Mucosa of descending colon (tissue), 3 donors: Measurements from ENCODE around the gene THRSP. TPM values are rescaled to one million over a fixed set of nuclear protein-coding genes. Genes with fewer than 3 reads are reported as not detected.

ENCODE experiments used
- ATAC-seq: fragments of 200-7000 bp; cut with Tn5 transposase; one replicate; pipeline ENCODE4 v1.9.1; 2020; ENCODE audit warnings: mild to moderate bottlenecking, moderate library complexity
- DNase-seq, 3 donors: peaks; one replicate each; pipeline ENCODE4 v3.0.0-alpha.2; 2020
- H3K36me3 ChIP-seq: fragments of 200-600 bp; one replicate; pipeline ENCODE4 v1.8.0; 2021; ENCODE audit warnings: low read depth, mild to moderate bottlenecking
- H3K4me1 ChIP-seq: fragments of 200-600 bp; one replicate; pipeline ENCODE4 v1.8.0; 2021; ENCODE audit warnings: low read depth, mild to moderate bottlenecking
- H3K4me3 ChIP-seq: fragments of 200-600 bp; one replicate; pipeline ENCODE4 v1.8.0; 2021; ENCODE audit warnings: mild to moderate bottlenecking
- H3K9me3 ChIP-seq: fragments of 200-600 bp; one replicate; pipeline ENCODE4 v1.8.0; 2021; ENCODE audit warnings: mild to moderate bottlenecking
- CTCF ChIP-seq: fragments of 200-600 bp; IDR thresholded peaks from one replicate; pipeline ENCODE4 v1.8.0; 2022; ENCODE audit warnings: antibody characterized with exemption, mild to moderate bottlenecking
- intact Hi-C, 2 donors: fragments of 100-400 bp; cut with DNase I in 1 of 2; cut with micrococcal nuclease in 1 of 2; formaldehyde crosslinking; loops; one replicate each; pipeline versions ENCODE4 v1.11.0 to v1.11.1; 2022; cut with DNase I, micrococcal nuclease
- total RNA-seq, 3 donors: library from RNA; stranded (reverse); fragmentation: NEBNext Ultra II Directional in 2 of 3; extraction: Animal tissue kit (Norgen Biotek cat#: 25700) in 2 of 3; gene quantifications; one replicate each; pipeline versions ENCODE4 v1.2.1 to v1.2.4, GENCODE V29; 2021 to 2023
- donor health status: DM: no; HTN: no; CAD: no; lungs with moderate emphysema.
- donor health status: DM: no; HTN: no; CAD: no.
- donor health status: DM: no; HTN: yes; CAD: no.

The THRSP gene
- total RNA-seq, 3 donors from 2014 or later: 0.41 to 0.51 TPM; not detected in 1

GRCh38 chr11:78036313-78036712 lies 27.3 kb upstream of the THRSP start:
- no peaks in the 10 kb centered on the region for H3K9me3 ChIP-seq
- peaks cover 40% of the 10 kb centered on the region for H3K4me1 ChIP-seq
- no peaks in the 10 kb centered on the region for H3K36me3 ChIP-seq
- intact Hi-C loops: no loop called here
- DNase-seq (no peak), ATAC-seq (no peak)
- H3K4me3 ChIP-seq: no peak overlapping the region
- TF ChIP-seq CTCF: no peak

GRCh38 chr11:78037056-78037455 lies 26.6 kb upstream of the THRSP start:
- peaks cover 40% of the 10 kb centered on the region for H3K4me1 ChIP-seq
- no peak overlapping the region for H3K4me3 ChIP-seq
- ATAC-seq (peak; percentile 86), DNase-seq (peak; percentile 77 to 86 (median 82))
- H3K9me3 ChIP-seq: no peaks in the 10 kb centered on the region
- intact Hi-C loops: no loop called here
- no peaks in the 10 kb centered on the region for H3K36me3 ChIP-seq
- TF ChIP-seq CTCF: no peak

GRCh38 chr11:78037825-78038620 lies 25.6 kb upstream of the THRSP start:
- DNase-seq (no peak), ATAC-seq (no peak)
- peaks cover 43% of the 10 kb centered on the region for H3K4me1 ChIP-seq
- intact Hi-C loops: no loop called here
- H3K36me3 ChIP-seq: no peaks in the 10 kb centered on the region
- no peak overlapping the region for H3K4me3 ChIP-seq
- H3K9me3 ChIP-seq: no peaks in the 10 kb centered on the region
- no peak for TF ChIP-seq CTCF

- H3K4me3 ChIP-seq: no peak overlapping the region
- ATAC-seq (peak; percentile 80), DNase-seq (peak; percentile 70 to 78 (median 77))
- intact Hi-C loops: no loop called here
- H3K4me1 ChIP-seq: peaks cover 45% of the 10 kb centered on the region
- no peaks in the 10 kb centered on the region for H3K36me3 ChIP-seq
- no peak for TF ChIP-seq CTCF
- H3K9me3 ChIP-seq: no peaks in the 10 kb centered on the region
Measured at GRCh38 chr11:78038697-78039313, 24.9 kb upstream of the THRSP start.

- no peak for DNase-seq
- no peak for ATAC-seq
- intact Hi-C loops: no loop called here
- Histone ChIP-seq H3K4me3 (no peak overlapping the region), H3K9me3 (no peaks in the 10 kb centered on the region), H3K4me1 (peaks cover 45% of the 10 kb centered on the region), H3K36me3 (no peaks in the 10 kb centered on the region)
- no peak for TF ChIP-seq CTCF
Measured at GRCh38 chr11:78039391-78039918, 24.2 kb upstream of the THRSP start.
